ENCODE results near the gene RASSF10.

The RASSF10 gene

GRCh38 chr11:13047884-13048283 is 38.8 kb downstream of the RASSF10 start:
- DNase-seq, result no peak
- intact Hi-C loops (cut with DNase I), result no loop called here

- intact Hi-C loops (cut with DNase I), result no loop called here
Observed at GRCh38 chr11:13051257-13051656, 42.1 kb downstream of the RASSF10 start.

GRCh38 chr11:13052130-13052571 is 43.0 kb downstream of the RASSF10 start:
- no peak for DNase-seq
- intact Hi-C loops (cut with DNase I), result no loop called here

More at GRCh38 chr11:13051257-13051656, 42.1 kb downstream of the RASSF10 start:
- no peak for DNase-seq

- no peak for DNase-seq
- intact Hi-C loops (cut with DNase I), result no loop called here
Observed at GRCh38 chr11:13053255-13053917, 44.3 kb downstream of the RASSF10 start.

- no peak for DNase-seq
- intact Hi-C loops (cut with DNase I), result no loop called here
Observed at GRCh38 chr11:13054278-13054677, 45.2 kb downstream of the RASSF10 start.

GRCh38 chr11:13055200-13055599 is 46.1 kb downstream of the RASSF10 start:
- DNase-seq, result no peak
- intact Hi-C loops (cut with DNase I), result no loop called here

GRCh38 chr11:13061294-13061990 is 52.3 kb downstream of the RASSF10 start:
- intact Hi-C loops (cut with DNase I), result no loop called here
- no peak for DNase-seq

Measured in posterior cingulate gyrus (tissue), 11 donors.